T-helper 2 cell (primary cell): ENCODE data around the gene SLAMF1.

Experiments used
- DNase-seq, 5 experiments: peaks; one replicate each; pipeline versions ENCODE4 v3.0.0 to v3.0.0-alpha.2; 2012 to 2022

The SLAMF1 gene

DNA sequence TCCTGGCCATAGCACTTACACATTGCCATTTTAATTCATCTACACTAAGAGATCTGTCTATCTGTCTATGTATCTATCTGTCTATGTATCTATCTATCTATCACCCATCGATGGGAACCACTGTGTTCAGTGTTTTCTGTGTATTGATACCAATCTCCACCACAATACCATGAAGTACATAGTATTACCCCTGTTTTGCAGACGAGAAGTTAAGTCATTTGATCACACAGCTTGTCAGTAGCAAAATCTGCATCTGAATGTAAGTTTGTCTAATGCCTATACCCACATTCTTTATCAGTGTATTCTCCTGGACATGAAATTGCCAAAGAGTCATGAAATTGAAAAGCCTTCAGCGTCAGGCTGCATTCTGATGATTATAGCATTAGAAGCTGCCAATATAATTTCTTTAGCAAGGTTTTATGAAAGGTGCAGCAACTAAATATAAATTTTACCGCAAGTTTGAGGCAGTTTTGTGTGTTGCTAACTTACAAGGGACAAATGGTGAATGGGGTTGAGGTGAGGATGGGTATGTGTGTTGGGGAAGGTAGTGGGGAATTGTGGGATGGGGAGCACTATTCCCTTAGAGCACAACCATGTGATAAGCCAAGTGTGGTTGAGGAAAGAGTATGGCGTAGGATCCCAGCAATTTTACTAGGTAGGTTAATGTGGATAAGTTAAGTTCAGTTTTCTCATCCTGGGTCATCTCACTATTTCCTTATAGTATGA is 24.2 kb downstream of the SLAMF1 start:
- peak in 1 of 5 experiments; percentile 70 for DNase-seq

DNA sequence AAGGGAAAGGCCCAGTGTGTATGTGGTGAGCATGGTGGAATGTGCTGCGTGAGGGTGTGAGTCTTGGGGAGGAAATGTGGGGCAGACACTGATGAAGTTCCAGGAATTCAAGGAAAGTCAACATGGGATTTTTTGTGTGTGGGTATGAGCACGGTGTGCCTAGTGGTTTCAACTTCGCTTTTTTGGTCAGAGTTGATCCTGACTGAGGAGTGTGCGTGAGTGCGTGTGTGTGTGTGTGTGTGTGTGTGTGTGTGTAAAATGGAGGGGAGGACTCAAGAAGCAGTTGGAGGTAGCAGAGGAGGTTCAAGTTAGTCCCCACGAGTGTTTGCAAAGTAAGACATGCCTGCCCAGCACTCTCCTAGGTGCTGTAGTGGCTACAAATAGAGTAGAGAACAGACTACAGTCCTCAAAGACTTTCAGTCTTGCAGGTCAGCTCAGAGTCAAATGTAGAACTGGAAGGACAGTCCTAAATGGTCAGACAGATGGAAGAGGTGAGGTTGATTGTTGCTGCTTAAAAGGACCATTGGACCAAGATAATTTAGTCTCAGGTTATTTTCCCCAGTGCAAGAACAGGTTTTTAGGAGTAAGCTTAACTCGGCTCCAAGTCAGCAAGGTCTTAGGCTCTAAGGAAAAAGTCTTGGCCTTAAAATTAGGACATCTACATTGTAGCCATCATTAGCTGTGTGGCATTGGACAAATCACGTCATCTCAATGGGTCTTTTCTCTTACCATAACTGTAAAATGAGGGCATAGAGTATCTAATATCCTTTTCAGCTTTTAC is 25.0 kb downstream of the SLAMF1 start:
- DNase-seq = peak in 1 of 5 experiments; percentile 66

DNA sequence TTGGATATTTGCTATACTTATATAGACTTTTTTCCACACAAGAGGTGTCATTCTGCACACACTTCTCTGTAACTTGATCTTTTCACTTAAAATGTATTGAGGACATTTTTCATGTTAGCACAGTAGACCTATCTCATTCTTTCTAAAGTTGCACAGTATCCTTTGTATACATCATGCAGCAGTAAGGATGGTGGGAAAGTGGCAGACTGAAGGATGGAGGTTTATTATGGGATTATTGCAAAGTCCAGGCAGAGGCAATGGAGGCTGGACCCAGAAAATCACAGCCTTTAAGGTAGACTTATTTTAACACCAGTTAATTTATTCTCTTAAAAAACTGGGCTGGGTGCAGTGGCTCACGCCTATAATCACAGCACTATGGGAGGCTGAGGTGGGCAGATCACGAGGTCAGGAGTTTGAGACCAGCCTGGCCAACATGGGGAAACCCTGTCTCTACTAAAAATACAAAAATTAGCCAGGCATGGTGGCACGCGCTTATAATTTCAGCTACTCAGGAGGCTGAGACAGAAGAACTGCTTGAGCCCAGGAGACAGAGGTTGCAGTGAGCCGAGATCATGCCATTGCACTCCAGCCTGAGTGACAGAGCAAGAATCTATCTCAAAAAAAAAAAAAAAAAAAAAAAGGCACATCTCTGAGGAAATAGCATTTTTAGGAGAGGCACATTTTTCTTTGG is 25.8 kb downstream of the SLAMF1 start:
- no peak for DNase-seq

DNA sequence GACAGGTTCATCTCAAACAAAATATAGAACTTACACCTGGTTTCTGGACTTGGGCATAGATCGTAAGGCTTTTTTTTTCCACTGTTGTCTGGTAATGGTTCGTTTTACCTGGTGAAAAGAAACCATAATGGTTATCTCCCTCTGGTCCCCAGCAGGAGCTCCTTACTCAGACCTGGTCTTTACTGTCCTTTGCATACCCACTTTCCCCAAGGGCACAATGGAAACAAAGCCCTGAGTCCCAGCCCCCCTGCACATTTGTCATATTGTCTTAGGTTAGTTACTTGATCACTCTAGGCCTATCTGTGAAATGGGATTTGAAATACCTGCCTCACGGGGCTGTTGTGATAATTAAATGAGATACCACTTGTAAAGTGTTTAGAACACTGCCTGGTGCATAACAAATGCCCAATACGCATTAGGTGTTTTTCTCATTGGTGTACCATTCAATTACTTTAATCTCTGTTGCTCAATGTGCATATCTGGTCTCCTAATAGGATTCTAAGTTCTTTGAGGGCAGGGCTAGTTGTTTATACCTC is 27.0 kb downstream of the SLAMF1 start:
- DNase-seq = no peak

DNA sequence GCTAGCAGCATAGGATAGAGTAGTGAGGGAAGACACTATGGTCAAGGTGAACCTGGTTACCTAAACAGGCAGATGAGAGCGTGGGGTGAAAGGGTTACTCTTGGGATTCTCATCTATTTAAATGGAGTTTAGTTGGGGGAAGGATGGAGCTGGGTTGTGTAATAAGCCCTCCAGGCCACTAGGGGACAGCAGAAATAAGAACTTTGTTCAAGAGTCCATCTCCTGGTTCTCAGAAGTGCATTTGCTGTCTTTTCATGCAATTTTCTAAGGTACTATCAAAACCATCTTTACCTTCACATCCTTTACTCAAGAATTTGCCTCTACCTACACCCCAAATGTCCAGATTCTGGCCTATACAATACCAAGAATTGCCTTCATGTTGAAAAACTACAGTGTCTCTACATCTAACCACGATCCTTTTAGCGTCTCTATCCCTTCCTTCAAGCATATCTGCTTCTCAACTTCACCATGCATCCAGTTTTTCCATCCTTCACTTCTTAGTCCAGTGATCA is 28.0 kb downstream of the SLAMF1 start:
- peak in 2 of 5 experiments; percentile 27 to 50 for DNase-seq

DNA sequence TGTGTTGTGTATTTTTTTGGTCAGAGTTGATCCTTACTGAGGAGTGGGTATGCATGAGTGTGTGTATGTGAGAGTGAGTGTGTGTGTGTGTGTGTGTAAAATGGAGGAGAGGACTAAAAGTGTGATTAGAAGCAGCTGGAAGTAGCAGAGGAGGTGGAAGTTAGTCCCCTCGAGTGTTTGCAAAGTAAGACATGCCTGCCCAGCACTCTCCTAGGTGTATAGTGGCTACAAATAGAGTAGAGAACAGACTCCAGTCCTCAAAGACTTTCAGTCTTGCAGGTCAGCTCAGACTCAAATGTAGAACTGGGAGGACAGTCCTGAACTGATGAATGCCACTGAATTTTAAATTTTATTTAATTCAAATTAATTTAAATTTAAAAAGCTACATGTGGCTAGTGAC is 28.5 kb downstream of the SLAMF1 start:
- DNase-seq = no peak

DNA sequence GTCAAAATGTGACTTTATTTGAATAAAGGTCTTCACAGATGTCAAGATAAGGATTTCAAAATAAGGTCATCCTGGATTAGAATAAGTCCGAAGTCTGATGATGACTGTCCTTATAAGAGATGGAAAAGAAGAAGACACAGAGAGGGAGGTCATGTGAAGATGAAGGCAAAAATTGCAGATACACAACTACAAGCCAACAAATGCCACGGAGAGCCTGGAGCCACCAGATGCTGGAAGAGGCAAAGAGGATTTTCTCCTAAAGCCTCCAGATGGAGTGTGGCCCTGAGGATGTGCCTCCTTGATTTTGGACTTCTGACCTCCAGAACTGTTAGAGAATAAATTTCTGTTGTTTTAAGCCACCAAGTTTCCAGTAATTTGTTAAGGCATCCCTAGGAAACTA is 31.2 kb downstream of the SLAMF1 start:
- no peak for DNase-seq

DNA sequence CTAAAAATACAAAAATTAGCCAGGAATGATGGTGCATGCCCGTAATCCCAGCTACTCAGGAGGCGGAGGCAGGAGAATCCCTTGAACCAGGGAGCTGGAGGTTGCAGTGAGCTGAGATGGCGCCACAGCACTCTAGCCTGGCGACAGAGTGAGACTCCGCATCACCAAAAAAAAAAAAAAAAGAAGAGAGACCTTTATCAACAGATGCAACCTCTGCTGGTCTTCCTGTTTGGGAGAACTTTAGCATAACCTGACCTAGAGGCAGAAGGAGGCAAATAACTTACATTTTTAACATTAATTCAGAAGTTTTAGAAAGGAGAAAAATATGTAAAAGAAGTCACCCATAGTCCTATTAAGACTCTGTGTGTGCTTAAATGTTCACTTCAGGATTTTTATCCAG is 32.4 kb downstream of the SLAMF1 start:
- DNase-seq = peak in 1 of 5 experiments; percentile 54

DNA sequence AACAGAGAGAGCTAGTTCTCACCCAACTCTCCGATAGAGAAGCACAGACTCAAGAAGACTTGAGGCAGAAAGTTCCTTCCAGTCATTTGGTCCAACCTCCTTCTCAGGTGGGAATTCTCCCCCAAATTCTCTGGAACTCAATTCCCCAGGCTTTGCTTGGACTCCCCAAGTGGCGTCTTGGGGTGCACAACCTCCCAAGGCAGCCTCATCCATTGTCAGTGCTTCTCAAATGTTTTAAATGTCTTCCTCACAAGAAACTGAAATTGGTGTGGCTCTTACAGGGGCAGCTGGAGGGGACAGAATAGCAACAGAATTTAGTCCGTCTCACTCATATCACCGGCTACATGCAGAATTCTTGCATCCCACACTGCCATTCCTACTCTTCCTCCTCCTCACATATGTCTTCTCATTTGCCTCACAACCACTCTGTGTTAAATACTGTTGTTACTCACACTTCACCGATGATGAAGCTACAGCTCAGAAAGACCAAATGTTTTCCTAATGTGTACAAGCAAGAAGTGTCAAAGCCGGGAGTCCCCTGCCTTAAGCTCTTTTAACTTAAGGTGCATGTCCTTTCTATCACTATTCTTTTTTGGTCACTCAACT is 34.1 kb downstream of the SLAMF1 start:
- DNase-seq = no peak

DNA sequence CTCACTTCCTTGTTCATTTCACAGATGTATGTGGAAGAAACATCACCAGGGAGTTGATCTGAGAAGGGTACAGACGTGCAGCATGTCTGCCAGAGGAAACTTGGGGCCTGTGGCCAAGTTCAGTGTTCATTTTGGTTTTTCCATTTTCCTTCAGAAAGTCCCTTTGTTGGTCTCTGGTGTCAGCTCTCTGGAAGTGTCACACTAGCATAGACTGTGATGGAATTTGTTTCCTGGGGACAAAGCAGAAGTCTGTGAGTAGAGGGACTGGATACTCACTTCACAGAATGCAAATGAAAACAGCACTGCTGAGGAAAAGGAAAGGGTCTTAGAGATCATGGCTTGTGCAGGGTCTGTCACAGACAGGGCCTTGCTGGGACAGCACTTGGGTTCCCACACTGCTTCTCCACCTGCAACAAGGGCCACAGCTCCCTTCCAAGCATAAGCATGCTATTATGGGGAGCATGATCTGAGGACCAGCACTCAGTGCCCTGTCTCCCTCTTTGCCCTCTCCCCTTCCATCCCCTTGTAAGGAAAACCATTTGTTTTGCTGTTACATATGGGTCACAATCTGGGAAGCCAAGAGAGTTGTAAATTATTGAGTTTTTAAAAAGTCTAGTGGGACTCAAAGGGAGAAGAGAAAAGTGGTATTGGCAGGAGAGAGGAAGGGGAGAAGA is 36.1 kb downstream of the SLAMF1 start:
- DNase-seq = no peak

DNA sequence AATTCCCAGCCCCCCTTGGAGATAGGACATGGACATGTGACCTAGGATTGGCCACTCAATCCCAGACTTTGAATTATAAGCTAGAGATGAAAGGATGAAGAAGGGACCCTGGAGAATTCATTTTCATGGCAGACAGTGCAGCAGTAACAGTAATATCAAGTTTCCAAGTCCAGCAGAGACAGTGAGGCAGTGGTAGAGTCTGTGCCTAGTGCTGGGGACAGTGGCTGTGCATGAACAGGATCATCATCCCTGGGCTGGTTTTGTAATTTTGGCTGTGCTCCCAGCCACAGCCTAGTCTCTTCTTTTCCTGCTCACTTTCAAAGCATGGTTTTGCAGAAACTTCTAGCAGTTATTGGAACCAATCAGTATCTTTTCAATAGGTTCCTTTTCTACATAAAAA is 37.9 kb downstream of the SLAMF1 start:
- DNase-seq = no peak

DNA sequence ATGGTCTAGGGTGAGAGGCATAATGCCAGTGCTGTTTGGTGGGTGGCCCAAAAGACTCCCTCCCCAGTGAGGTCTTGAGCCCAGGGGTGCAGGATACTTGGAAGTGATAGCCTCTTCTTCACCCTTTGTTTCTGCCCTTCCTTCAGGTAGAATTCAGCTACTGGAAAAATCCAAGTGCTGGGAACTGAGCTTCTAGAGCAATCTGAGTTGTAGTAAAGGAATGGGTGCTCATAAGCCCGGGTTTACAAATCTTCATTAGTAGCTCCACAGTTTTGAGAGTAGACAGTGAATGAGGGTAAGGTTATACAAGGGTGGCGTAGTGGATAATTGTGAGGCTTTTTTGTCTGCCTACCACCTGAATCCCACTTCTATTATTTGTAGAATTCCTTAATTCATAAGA is 38.3 kb downstream of the SLAMF1 start:
- DNase-seq = no peak

DNA sequence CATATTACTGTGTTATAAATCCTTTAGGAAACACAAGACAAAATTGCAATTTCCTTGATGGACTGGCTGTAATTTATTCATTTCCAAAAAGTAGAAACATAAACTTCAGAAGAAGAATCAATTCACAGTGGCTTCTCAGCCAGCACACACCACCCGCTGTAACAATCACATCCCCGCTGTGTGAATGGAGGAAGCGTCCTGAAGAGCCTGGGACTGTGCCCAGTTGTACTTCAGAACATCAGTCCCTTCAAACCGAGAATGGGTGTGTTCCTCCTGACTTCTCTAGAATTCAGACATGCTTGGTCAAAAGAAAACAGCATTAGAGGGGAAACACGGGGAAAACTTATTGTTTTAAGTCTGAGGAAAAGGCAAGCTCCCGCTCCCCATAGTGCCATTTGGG is 38.8 kb downstream of the SLAMF1 start:
- no peak for DNase-seq

DNA sequence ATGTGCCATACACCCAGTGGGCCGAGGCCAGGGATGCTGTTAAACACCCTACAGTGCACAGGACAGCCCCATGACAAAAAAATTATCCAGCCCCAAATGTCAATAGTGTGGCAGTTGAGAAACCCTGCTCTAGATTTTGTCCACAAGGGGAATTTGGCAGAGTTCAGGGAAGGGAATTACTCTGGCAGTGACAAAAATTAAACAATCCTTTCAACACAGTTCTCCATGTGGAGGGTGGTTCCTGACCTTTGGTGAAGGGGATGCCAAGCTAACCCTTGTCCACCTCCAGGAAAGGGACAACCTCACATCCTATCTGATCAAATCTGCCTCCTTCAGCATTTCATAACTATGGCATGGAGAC is 39.2 kb downstream of the SLAMF1 start:
- DNase-seq = no peak

DNA sequence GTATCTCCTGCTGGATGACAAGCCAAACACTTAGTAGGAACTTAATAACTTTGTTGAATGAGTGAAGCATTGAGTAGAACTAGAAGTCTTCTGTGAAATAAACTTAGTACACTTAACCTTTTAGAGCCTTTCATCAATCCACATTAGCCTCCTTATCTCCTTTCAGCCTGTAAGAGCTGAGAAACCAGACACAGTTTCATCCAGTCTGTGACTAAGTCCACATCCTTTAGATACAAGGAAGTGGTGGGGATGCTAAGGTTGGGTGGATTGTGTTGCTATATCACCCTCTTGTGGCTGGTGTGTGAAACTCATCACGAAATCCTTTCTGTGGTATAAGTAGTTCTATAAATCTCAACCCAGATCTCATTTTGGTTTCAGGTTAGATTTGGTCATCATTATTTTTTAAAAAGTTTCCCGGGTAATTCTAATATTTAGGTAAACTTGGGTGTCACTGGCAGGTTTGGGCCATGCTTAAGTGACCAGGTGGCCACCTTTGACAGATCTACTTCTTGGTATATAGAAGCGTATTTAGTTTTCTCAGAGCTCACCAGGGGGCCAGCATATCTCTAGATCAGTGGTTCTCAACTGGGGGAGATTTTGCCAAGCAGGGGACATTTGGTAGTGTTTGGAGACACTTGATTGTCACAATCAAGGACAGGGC is 39.7 kb downstream of the SLAMF1 start:
- DNase-seq = peak in 4 of 5 experiments; percentile 21 to 92 (median 56)

DNA sequence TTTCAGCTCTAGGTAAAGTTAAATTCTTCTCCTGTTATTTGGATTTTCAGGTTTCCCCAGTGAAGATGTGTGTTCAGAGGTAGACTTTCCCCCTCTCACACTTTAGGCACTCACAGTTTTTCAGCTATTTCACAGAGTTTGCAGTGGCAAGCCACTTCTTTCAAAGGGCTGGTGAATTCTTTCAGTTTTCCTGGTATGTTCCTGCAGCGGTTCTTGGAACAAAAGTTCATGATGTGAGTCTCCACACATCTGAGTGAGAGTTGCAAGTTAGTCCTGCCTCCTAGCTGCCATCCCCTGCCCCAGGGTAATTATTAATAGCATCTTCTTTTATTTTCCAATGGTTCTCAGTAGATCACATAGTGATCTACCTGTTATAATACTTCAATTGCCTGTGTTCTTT is 40.2 kb downstream of the SLAMF1 start:
- DNase-seq = no peak

DNA sequence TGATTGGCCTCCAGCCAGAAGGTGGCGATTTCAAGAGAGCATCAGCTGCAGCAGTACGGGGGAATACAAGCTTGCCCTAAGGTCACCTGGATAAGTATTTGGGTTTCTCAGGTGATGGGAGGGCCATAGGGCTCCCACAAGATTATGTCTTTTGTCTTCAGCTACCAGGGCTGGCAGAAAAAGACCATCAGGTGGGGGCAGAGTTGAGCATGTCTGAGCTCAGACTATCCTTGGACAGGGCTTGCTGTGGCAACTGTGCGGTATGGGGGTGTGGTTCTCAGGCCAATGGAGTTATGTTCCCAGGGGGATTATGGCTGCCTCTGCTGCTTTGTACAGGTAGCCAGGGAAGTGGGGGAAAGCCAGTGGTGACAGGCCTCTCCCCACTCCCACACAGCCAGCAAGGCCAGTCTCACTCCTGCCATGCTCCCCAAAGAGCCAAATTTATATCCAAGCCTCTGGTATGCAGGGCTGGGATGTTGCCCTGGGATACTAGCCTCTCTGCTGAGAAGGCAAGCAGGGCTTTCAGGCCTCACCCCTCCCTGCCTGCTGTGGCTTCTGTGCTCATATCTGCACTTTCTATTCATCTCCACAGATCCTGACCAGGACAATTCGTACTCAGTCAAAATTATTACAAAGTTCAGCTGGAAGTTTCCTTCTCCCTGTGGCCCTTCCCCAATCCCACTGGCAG is 40.9 kb downstream of the SLAMF1 start:
- peak in 1 of 5 experiments; percentile 43 for DNase-seq

DNA sequence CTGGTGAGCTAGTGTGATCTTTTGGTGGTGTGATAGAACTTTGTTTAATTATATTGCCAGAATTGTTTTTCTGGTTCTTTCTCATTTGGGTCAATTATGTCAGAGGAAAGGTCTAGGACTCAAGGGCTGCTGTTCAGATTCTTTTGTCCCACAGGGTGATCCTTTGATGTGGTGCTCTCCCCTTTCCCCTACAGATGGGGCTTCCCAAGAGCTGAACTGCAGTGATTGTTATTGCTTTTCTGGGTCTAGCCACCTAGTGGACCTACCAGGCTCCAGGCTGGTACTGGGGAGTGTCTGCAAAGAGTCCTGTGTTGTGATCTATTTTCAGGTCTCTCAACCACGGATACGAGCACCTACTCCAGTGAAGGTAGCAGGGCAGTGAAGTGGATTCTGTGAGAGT is 41.6 kb downstream of the SLAMF1 start:
- no peak for DNase-seq

DNA sequence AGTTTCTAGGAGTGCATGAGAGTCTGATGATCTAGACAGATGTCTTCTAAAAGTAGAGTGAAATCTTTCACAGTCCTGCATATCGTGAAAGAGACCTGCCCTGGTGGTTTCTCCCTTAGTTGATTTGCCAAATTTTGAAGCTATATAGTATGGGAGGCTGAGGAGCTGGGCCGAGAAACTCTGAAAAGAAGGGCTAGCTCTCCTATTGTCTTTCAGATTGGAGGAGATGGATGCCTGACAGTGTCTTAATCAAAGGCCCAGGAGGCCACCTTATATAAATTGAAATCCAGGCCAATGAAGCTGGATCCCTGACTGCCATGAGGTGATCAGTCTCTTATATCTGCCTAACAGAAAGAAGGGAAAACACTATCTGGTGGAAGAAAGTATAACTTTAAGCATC is 49.1 kb downstream of the SLAMF1 start:
- no peak for DNase-seq

DNA sequence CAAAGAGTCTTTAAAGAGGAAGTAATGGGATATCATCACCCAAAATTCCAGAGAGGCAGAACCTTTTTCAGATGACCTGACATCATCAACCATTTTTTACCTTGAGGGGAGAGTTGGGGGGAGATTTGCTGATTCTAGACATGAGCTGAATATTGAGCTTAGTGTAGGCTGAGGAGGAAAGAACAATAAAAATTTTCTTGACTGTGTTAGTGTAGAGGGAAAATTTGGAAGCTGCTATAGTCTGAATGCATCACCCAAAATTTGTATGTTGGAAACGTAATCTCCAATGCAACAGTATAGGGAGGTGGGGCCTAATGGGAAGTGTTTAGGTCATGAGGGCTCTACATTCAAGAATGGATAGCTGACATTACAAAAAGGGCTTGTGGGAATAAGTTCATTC is 49.8 kb downstream of the SLAMF1 start:
- no peak for DNase-seq

DNA sequence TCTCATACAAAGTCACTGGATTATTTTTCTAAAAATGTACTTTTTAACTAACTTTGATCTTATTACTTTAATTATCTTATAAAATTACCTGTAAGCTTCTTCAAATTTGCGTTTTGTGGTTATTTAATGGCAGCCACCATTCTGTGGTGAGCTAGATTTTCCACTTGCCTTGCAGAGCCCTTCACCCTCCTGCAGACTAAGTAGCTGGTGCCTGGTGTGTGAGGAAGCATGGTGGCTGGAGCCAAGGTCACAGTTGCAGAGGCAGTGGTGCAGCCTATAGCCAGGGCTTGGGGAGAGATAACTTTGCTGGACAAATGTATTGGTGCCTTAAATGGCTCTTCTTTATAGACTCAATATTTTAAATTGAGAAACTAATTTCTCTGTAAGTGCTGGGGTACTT is 56.4 kb downstream of the SLAMF1 start:
- DNase-seq = no peak
